ENCODE results near the gene ATP23. TPM values are rescaled to one million over a fixed set of nuclear protein-coding genes. Genes with fewer than 3 reads are reported as not detected.

The ATP23 gene
- polyA plus RNA-seq, 1 donor (not counting 4 experiments of a cell fraction or from before 2014, with no cell fraction given): 12.2 TPM

DNA sequence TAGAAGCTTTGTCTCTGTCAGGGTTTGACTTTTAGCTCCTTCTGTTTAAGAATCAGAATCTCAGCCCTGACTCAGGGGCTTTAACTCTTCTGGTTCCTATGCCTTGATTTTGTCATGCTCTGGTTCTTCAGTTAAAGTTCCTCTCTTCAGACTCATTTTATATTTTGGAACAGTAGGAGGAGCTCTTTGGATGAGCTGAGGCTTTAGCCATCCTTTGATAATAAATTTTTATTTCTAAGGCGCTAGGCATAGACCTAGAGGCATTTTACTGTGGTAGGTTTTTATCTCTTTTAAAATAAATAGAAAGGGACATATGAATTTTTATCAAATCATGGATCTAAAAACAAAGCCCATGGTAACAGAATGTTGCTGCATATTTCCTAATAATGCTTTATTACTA is 51.7 kb downstream of the ATP23 start:
- no peak overlapping the region for H2AFZ ChIP-seq (ENCODE audit: control insufficient read depth, low read length)
- dilution Hi-C loops (cut with MboI; ENCODE audit: extremely low pct_ligation_motif_present, low sequenced_read_pairs): no loop called here
- FAIRE-seq (no peak), DNase-seq (ENCODE audit: low read depth, low spot score) (no peak)
- peaks cover 3% of the 10 kb centered on the region for H3K4me1 ChIP-seq (ENCODE audit: control insufficient read depth, extremely low read depth, insufficient read depth, low read length)
- H3K36me3 ChIP-seq (ENCODE audit: control insufficient read depth in 2 of 2, extremely low read depth in 1 of 2, insufficient read depth in 2 of 2, low read length in 2 of 2): no peaks in the 10 kb centered on the region
- H3K9me1 ChIP-seq (ENCODE audit: control insufficient read depth, extremely low read depth, insufficient read depth, low read length): no peaks in the 10 kb centered on the region
- no peaks in the 10 kb centered on the region for H3K79me2 ChIP-seq (ENCODE audit: control insufficient read depth, insufficient read depth, low read length)
- peaks cover 6% of the 10 kb centered on the region for H3K9me3 ChIP-seq (ENCODE audit: control insufficient read depth, low read depth, low read length)
- H3K9ac ChIP-seq (ENCODE audit: control insufficient read depth, extremely low read depth, insufficient read depth, low read length): no peak overlapping the region
- H3K4me3 ChIP-seq (ENCODE audit: control insufficient read depth in 2 of 3, extremely low read depth in 1 of 3, insufficient read depth in 2 of 3, low read depth in 1 of 3, low read length in 3 of 3): no peak overlapping the region
- no peaks in the 10 kb centered on the region for H4K20me1 ChIP-seq (ENCODE audit: control insufficient read depth, extremely low read depth, insufficient read depth, low read length)
- H3K4me2 ChIP-seq (ENCODE audit: control insufficient read depth, extremely low read depth, insufficient read depth, low read depth, low read length): no peak overlapping the region
- TF ChIP-seq CTCF (optimal IDR thresholded peaks at IDR 0.05 in 1 of 3, IDR thresholded peaks at IDR 0.05 in 1 of 3, conservative IDR thresholded peaks at IDR 0.05 in 1 of 3; ENCODE audit: extremely low read depth in 1 of 3, insufficient read depth in 2 of 3, low read length in 3 of 3): peak in 1 of 3 experiments; percentile 29
- no peak for TF ChIP-seq EZH2 (IDR thresholded peaks at IDR 0.05; ENCODE audit: low read length)
- no peak overlapping the region for H3K27ac ChIP-seq (ENCODE audit: control insufficient read depth, insufficient read depth, low read length)
- no peaks in the 10 kb centered on the region for H3K27me3 ChIP-seq (ENCODE audit: control insufficient read depth, extremely low read depth, insufficient read depth, low read length)

DNA sequence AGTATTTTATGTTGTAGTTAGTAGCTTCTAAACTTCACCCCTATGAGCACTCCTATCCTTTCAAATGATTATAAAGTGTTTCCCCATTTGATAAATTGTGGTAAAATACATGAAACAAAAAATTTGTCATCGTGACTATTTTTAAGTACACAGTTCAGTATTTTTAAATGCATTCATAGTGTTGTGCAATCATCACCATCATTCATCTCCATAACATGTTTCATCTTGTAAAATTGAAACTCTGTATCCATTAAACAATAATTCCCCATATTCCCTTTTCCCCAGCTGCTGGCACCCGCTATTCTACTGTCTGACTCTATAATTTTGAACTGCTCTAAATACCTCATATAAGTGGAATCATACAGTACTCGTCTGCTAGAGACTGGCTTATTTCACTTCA is 52.5 kb downstream of the ATP23 start:
- TF ChIP-seq CTCF (optimal IDR thresholded peaks at IDR 0.05 in 1 of 3, IDR thresholded peaks at IDR 0.05 in 1 of 3, conservative IDR thresholded peaks at IDR 0.05 in 1 of 3; ENCODE audit: extremely low read depth in 1 of 3, insufficient read depth in 2 of 3, low read length in 3 of 3) (no peak), EZH2 (IDR thresholded peaks at IDR 0.05; ENCODE audit: low read length) (no peak)
- FAIRE-seq: no peak
- peaks cover 8% of the 10 kb centered on the region for H3K9me3 ChIP-seq (ENCODE audit: control insufficient read depth, low read depth, low read length)
- H3K9ac ChIP-seq (ENCODE audit: control insufficient read depth, extremely low read depth, insufficient read depth, low read length): no peak overlapping the region
- no peak overlapping the region for H3K27ac ChIP-seq (ENCODE audit: control insufficient read depth, insufficient read depth, low read length)
- no peaks in the 10 kb centered on the region for H3K27me3 ChIP-seq (ENCODE audit: control insufficient read depth, extremely low read depth, insufficient read depth, low read length)
- peaks cover 3% of the 10 kb centered on the region for H3K4me1 ChIP-seq (ENCODE audit: control insufficient read depth, extremely low read depth, insufficient read depth, low read length)
- no peak overlapping the region for H3K4me3 ChIP-seq (ENCODE audit: control insufficient read depth in 2 of 3, extremely low read depth in 1 of 3, insufficient read depth in 2 of 3, low read depth in 1 of 3, low read length in 3 of 3)
- dilution Hi-C loops (cut with MboI; ENCODE audit: extremely low pct_ligation_motif_present, low sequenced_read_pairs): no loop called here
- no peak overlapping the region for H2AFZ ChIP-seq (ENCODE audit: control insufficient read depth, low read length)
- no peaks in the 10 kb centered on the region for H3K9me1 ChIP-seq (ENCODE audit: control insufficient read depth, extremely low read depth, insufficient read depth, low read length)
- DNase-seq (ENCODE audit: low read depth, low spot score): peak; percentile 9
- no peaks in the 10 kb centered on the region for H4K20me1 ChIP-seq (ENCODE audit: control insufficient read depth, extremely low read depth, insufficient read depth, low read length)
- H3K79me2 ChIP-seq (ENCODE audit: control insufficient read depth, insufficient read depth, low read length): no peaks in the 10 kb centered on the region
- H3K4me2 ChIP-seq (ENCODE audit: control insufficient read depth, extremely low read depth, insufficient read depth, low read depth, low read length): no peak overlapping the region
- no peaks in the 10 kb centered on the region for H3K36me3 ChIP-seq (ENCODE audit: control insufficient read depth in 2 of 2, extremely low read depth in 1 of 2, insufficient read depth in 2 of 2, low read length in 2 of 2)

Measured in keratinocyte (primary cell).